Right hindlimb (tissue), 1 donor: ENCODE data around the gene ASAP2.

ENCODE experiments used
- DNase-seq: peaks from one replicate; pipeline ENCODE4 v3.0.0-alpha.2; 2018

ASAP2 gene

DNA sequence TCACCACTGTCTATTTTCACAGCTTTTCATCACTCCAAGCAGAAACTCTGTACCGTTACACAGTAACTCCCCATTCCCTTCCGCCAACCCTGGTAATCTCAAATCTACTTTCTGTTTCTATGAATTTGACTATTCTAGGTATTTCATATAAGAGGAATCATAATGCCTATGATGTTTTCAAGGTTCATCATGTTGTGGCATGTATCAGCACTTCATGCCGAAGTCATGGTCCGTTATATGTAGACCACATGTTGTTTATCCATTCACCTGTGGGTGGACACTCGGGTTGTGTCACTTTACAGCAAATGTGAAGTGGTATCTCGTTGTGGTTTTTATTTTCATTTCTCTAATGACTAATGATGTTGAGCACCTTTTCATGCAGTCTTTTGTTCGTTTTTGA is 238.5 kb downstream of the ASAP2 start:
- DNase-seq, result no peak

DNA sequence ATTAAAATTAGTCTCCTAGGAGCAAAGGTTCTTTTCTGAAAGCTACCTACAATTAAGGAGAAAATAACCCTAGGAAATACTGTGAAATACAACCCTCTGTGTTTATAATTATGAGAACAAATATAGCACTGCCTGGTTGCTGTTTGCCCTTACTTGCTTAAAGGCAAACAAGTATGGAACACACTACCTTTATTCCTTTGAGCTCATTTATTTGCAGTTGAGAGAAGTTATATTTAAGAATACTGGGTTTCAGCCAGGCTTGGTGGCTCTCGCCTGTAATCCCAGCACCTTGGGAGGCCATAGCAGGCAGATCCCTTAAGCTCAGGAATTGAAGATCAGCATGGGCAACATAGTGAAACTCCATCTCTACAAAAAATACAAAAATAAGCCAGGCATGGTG is 244.6 kb downstream of the ASAP2 start:
- DNase-seq, result no peak
